ENCODE measurements around the gene SQOR.

SQOR gene

GRCh38 chr15:45657254-45657653 is 22.4 kb downstream of the SQOR start:
- no peak for DNase-seq (ENCODE audit: low read depth, low spot score)
- no peak for TF ChIP-seq CTCF (IDR thresholded peaks at IDR 0.05; ENCODE audit: insufficient read depth, low read length, missing control alignments)
- ChIA-PET POLR2A (no interaction called here), CTCF (interaction anchor here (0.8 kb wide), 1 partner anchor 23 kb away, joined by 3 read pairs; no protein-coding TSS in a partner anchor)
- no peak overlapping the region for H3K4me3 ChIP-seq (ENCODE audit: low read depth, low read length)

GRCh38 chr15:45657764-45658545 is 23.1 kb downstream of the SQOR start:
- H3K4me3 ChIP-seq (ENCODE audit: low read depth, low read length): no peak overlapping the region
- no peak for TF ChIP-seq CTCF (IDR thresholded peaks at IDR 0.05; ENCODE audit: insufficient read depth, low read length, missing control alignments)
- ChIA-PET POLR2A (no interaction called here), CTCF (interaction anchor here (0.8 kb wide), 1 partner anchor 22 kb away, joined by 3 read pairs; no protein-coding TSS in a partner anchor)
- DNase-seq (ENCODE audit: low read depth, low spot score): no peak

- ChIA-PET CTCF (interaction anchor here (0.7 to 2.1 kb wide), 3 partner anchors 10 to 19 kb away, joined by 3 to 6 read pairs (median 3); no protein-coding TSS in a partner anchor), POLR2A (no interaction called here)
- no peak for TF ChIP-seq CTCF (IDR thresholded peaks at IDR 0.05; ENCODE audit: insufficient read depth, low read length, missing control alignments)
- H3K4me3 ChIP-seq (ENCODE audit: low read depth, low read length): no peak overlapping the region
- no peak for DNase-seq (ENCODE audit: low read depth, low spot score)
Observed at GRCh38 chr15:45660231-45660979, 25.6 kb downstream of the SQOR start.

- H3K4me3 ChIP-seq (ENCODE audit: low read depth, low read length): no peak overlapping the region
- POLR2A ChIA-PET: no interaction called here
- no peak for TF ChIP-seq CTCF (IDR thresholded peaks at IDR 0.05; ENCODE audit: insufficient read depth, low read length, missing control alignments)
- DNase-seq (ENCODE audit: low read depth, low spot score): no peak
- CTCF ChIA-PET: interaction anchor here (1.1 kb wide), 1 partner anchor 9 kb away, joined by 4 read pairs; no protein-coding TSS in a partner anchor
Observed at GRCh38 chr15:45662375-45662774, 27.5 kb downstream of the SQOR start.

GRCh38 chr15:45664451-45664850 is 29.6 kb downstream of the SQOR start:
- CTCF ChIA-PET: no interaction called here
- H3K4me3 ChIP-seq (ENCODE audit: low read depth, low read length): no peak overlapping the region

More at GRCh38 chr15:45664451-45664850, 29.6 kb downstream of the SQOR start:
- POLR2A ChIA-PET: no interaction called here
- DNase-seq (ENCODE audit: low read depth, low spot score): peak; percentile 40
- no peak for TF ChIP-seq CTCF (IDR thresholded peaks at IDR 0.05; ENCODE audit: insufficient read depth, low read length, missing control alignments)
